Iris pigment epithelial cell (primary cell): Measurements from ENCODE around the gene GNG12.
A peak's percentile ranks its signal among the peaks of the same experiment; 100 is the strongest.
"Not testable (repeated sequence)": the region's sequence is repeated elsewhere in the genome, so short reads cannot be mapped to it uniquely, and the experiment has no call there.

Experiments used
- DNase-seq: peaks from one replicate; pipeline ENCODE4 v3.0.0-alpha.2; 2011; ENCODE audit warnings: low read depth

GNG12 gene

DNA sequence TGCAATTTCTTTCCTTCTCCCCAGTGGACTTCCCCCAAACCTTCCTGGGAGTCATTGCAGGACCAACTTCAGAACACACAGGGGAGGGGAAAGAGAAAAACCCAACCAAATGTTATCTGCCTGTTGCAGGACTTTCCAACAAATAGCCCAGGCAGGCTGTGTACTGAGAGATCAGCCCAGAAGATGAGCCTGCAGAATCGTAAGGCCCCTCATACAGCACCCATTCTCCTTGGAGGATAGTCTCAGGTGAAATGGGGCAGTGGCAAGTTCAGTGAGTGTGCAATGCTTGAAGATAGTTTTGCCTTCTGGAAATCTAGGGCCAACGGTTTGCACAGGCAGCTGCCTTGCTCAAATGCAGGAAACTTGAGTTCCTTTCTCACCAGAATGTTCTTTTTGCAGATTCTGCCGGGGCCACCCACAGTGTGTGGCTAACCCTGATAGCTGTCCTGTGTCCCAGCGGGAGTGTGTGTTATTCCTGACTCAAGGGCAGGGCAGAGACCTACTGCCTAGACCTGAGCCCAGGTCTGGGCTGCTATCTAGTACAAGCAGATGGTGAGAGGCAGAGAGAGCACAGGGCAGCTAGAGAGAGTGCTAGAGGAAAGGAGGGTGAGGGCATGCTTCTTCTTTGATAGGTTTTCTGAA, 99.5 kb downstream of the GNG12 start:
- no peak for DNase-seq

DNA sequence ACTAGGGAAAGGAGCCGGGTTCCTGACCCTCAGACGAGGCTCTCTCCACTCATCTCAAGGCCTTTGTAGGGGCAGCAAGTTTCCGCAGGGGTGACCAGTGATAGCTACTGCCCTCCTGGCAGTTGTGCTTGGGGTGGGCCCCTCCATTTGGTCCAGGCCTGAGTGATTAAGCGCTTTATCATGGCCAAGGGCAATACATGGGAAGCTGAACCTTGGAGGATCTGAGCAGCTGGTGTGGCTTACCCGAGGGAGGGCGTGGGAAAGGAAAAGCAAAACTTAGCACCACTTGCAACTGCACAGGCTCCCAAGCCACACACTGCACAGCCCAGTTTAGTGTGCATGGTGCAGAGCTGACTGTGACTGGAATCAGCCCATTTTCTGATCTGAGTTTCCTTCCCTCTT, 100.5 kb downstream of the GNG12 start:
- DNase-seq, result peak; percentile 87

DNA sequence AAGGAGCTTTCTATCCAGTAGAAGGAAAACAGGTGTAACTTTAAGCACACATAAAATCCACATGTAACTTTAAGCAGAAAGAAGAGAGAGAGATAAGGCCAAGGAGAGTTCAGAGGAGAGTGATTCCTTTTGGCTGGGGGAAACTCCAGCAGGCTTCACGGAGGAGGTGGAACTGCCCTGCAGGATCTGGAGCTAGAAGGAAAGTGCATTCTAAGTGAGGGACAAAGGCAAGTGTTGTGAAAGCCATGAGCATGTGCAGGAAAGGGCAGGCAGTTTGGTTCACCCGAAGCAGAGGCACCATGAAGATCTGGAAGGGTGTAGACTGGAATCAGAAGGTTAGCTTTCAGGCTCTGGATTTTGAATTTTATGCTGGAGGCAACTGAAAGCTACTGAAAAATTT, 101.9 kb downstream of the GNG12 start:
- no peak for DNase-seq

- DNase-seq, result not testable (repeated sequence)
These were observed 103.0 kb downstream of the GNG12 start for GRCh38 chr1:67730312-67730711.

DNA sequence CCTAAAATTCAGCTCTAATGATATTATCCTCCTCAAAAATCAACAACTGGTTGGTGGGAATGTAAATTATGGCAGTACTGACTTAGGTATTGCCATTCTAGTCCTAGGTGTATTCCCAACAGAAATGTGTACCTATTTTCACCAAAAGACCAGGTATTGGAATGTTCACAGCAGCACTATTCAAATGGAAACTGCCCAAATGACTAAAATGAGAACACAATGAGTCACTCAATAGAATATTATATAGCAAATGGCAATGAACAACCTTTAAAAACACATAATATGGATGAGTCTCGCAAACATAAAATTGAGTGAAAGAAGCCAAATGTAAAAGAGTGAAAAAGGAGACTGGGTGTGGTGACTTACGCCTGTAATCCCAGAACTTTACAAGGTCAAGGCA, 103.4 kb downstream of the GNG12 start:
- DNase-seq, result no peak

DNA sequence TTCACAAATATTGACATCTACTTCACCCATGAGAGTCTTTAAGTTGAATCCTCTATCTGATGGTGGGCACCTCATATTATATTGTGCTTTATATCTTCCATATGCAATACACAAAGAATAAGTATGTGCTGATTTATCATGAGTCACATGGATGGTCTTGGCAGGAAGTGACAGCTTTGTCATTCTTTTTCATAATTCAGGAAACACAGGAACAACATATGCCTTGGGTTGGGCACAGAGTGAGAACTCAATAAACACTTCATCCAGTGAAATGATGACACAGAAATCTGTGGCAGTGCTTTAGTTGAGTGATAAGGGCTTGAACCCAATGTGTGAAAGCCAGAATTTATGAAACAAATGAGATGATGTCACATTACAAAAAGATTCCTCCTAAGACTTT, 107.0 kb downstream of the GNG12 start:
- DNase-seq, result peak; percentile 43

DNA sequence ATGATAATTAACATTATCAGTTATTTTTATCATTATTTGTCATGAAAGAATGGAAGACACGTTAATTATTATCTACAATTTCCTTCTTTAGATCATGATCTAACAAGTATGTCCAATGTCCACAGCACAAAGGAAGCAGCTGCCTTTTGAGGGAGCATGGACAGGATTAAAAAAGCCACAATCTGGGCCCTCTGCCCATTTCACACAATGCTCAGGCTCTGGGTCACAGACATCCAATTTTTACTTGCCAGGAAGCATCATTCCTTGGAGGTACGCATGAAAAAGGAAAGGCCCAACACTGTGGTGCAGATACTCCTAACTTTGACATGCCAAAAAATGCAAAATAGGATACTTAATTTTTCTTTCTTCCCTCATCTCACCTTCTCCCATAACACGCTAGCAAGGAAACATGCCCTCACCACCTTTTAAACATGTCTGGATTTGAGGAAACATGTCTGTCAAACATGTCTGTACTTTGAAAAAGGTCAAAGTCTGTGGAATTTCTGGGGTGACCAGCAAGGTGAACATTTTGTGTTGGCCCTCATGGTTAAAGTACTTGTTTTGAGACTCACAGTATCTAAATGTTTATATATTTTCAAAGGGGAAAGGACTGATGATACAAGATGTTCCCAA, 108.2 kb downstream of the GNG12 start:
- DNase-seq, result peak; percentile 91

GRCh38 chr1:67723620-67724019, 109.6 kb downstream of the GNG12 start:
- DNase-seq, result peak; percentile 79

GRCh38 chr1:67723126-67723525, 110.1 kb downstream of the GNG12 start:
- no peak for DNase-seq

DNA sequence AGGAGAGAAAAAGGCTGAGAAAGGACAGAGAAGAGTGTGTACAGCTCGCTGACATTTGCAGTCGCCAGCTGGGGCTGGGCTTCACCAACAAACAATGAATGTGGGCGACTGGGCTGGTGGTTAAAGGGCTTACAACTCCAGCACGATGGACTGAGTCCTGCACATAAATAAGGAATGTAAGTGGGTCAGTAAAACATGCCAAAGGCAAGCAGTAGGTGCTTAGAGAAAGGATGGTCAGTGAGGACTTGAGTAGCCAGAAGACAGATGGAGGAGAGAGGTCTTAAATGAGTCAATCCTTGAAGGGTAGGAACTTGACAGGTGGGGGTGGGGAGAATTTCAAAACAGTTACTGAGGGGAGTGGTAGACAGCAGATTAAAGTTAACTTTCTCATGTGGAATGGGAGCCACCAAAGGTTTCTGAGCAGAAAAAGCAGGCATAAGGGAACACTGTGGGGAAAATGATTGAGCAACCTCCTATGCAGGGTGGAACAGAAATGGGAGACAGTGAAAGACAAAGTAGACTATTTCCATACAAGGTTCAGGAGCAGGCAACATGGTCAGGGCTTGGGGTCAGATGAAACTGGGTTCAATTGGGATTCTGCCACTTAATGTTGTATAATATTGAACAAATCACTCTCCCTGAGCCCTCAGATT, 110.8 kb downstream of the GNG12 start:
- DNase-seq, result peak; percentile 54

DNA sequence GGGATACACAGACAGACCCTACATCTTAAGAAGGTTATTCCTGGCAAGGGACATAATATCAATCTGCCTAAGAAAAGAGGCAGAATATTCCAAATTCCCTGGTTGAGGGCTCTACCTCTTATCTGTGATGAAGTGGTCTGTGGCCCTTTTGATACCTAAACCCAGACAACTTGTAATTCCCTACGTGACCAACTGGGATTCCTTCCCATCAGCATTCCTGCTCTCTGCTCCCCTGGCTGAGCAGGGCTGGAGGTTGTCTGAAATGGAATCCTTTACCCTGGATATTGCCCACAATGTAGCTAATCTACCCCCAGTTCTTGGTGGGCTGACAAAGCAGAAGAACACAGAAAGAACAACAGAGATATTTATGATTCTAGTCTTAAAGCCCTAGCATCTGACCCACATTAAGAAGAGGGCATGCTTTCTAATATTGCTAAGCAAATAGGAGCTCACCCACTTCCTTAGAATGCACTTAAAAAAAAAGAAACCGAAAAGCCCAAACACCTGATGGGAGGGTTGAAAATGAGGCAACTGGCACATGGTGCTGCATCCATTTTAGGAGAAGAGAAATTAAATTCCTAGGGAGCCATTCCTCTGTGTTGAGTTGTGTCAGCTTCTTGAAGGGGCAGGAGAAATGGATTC, 111.5 kb downstream of the GNG12 start:
- DNase-seq, result no peak

DNA sequence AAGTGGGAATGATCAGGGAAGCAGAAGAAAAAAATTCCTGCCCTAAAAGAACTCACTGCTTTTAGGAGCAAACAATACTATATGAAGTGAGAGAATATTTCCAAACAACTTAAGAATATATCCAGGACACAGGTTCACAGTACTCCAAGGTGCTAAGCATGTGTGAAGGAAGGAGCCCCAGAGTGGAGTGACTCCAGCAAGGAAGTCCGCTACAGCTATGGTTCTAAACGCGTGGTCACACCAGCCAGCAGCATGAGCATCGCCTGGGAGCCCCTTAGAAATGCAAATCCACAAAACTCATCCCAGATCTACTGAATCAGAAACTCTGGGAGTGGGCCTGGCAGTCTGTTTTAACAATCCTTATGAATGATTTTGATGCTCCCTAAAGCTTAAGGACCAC, 112.2 kb downstream of the GNG12 start:
- DNase-seq, result no peak

DNA sequence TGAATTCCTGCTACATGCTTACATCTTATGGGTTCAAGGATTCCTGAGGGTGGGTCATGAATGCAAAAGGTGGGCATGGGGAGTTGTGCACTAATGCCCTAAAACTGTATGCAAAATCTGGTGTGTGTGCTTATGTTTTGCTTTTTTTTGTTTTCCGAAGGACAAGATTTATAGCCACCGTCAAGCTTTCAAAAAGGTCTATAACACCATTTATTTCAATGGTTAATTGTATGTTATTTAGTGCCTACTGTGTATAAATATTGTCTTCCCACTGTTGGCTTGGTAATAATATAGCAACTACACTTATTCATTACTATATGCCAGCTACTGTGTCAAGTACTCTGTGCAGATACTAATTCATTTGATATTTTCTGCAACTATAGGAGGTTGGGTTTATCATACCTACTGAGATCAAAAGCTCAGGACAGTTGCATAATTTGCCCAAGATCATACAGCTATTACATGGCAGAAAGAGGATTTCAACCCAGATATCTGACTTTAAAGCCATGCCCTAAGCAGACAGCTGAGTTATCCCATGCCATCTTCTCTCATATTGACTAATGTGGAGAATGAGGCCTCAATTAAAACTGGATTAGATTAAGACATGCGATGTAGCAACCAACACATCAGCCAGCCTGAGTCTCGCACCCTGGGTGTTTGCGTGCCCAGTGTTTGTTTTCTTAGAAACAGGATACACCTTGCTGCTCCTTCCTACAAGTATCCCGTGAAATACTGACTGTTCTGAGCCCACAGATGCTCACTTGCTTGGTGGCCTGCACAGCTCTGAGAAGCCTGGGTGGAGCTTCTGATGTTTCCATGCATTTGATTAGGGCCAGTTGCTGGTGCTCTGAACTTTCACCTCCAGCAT, 113.7 kb downstream of the GNG12 start:
- DNase-seq, result no peak

DNA sequence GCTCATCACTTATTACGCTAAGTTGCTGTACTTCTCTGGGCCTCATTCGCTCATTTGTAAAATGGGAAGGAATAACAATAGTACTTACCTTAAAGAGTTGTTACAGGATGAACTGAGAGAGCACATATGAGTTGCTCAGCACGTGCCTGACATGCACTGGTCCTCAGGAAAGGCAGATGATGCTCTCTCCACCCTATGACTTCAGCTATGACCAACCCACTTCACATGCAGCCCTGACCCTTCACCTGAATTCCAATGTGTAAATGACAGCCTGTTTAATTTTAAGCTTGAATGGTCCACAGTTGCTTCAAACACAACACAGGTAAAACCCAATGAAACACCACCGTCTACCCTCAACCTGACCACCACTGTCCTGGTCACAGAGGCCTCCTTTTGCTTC, 115.4 kb downstream of the GNG12 start:
- DNase-seq, result peak; percentile 45

DNA sequence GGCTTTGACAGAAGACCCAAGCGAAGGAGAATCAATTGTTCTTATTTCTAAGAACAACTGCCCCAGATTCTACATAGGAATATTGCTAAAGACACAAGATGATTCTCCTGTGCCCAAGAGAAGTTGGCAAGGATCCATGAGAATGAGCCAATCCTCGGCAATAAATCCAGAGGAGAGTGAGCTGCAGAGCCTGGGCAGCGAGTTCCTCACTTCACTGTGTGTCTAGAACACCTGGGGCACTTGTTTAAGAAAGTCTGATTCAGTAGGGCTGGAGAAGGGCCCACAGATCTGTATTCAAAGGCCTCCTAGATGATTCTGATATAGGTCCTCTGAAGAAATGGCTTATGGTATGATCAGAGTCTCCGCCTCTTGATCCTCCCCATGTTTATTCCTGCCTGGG, 116.5 kb downstream of the GNG12 start:
- peak; percentile 45 for DNase-seq

DNA sequence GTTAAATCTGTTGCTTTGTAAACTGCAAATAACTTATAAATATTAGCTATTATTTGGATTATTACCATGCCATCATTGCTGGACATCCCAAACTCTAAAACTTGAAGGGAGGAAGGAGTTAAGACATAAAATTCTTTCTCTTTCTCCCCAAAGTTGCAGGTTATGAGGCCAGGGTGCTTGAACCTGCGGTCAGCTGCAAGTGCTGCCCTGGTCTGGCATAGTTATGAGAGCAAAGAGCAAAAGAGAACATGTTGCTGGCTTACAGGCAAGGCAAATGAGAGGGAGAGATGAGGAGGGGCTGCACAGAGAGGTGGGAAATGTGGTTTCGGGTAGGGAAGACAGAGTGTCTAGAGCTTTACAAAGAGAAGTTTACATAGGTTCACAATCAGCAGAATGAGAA, 117.4 kb downstream of the GNG12 start:
- no peak for DNase-seq

DNA sequence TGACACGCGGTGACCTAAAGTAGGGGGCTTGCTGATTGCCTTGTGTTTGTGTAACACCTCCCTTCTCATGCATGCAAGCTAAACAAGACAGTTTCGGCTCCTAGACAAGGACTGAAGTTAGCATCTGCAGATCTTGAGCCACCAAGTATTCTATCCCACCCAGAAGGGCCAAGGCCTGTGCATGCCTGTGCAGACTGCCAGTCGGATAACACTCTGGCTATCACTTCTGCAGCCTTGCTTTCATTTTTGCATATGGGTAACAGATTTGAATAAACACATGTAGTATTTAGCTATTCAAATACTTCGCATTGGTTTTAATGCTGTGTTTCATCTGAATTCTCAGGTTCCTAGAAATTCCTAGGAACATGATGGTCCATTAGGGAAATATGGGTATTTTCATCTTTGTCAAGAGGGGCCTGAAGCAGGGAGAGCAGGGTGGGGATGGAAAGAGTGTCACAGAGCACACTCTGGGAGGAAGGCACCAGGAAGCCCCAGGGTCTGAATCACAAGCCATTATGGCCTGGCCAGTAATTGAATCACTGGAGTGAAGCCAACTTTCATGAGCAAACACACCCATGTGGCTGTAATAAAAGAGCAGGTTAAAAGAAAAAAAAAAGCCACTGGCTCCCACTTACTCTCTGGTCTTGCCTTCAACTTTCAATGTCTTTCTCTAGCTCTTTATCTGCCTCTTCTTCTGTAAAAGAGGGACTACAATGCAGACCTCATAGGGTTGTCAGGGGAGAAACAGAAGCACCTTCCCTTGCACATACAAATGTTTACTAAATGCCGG, 120.0 kb downstream of the GNG12 start:
- peak; percentile 88 for DNase-seq

DNA sequence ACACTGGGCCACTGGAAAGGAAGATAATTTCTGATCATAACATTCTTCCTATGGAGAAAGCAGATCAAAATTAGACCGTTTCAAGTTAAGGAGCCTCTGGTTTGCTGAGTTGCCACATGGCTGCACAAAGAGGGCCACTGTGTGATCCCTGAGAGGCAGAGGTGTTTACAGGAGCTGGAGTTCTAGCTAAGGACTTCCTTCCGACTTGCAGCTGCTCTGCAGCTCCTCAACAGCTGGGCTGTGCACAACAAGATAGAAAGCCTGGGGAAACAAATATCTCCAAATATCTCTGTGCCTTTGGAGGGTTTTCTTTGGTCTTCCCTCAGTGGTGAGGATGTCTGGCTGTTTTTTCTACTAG, 121.4 kb downstream of the GNG12 start:
- DNase-seq, result no peak

- no peak for DNase-seq
These were observed 122.0 kb downstream of the GNG12 start for GRCh38 chr1:67711158-67711854.

DNA sequence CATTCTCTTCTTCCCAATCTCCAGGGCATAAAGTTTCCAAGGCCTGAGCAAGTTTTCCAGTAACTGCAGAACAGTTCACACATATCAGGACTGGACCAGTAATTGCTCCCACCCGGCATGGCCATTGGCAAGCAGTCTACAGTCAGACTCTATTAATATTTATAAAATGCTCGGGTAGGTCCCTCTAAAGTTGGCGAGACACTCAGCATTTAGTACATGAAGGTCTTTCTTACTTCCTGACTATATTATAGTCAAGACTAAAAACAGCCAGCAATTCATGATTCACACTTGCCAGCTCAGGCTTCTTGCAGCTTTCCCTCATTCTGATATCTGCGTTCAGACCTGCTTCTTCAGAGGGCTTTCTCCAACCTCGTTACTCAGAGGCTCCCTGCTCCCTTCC, 122.8 kb downstream of the GNG12 start:
- peak; percentile 87 for DNase-seq

- DNase-seq, result no peak
These were observed 124.7 kb downstream of the GNG12 start for GRCh38 chr1:67708606-67709005.
